ENCODE measurements around the gene NKAIN4.

NKAIN4 gene

DNA sequence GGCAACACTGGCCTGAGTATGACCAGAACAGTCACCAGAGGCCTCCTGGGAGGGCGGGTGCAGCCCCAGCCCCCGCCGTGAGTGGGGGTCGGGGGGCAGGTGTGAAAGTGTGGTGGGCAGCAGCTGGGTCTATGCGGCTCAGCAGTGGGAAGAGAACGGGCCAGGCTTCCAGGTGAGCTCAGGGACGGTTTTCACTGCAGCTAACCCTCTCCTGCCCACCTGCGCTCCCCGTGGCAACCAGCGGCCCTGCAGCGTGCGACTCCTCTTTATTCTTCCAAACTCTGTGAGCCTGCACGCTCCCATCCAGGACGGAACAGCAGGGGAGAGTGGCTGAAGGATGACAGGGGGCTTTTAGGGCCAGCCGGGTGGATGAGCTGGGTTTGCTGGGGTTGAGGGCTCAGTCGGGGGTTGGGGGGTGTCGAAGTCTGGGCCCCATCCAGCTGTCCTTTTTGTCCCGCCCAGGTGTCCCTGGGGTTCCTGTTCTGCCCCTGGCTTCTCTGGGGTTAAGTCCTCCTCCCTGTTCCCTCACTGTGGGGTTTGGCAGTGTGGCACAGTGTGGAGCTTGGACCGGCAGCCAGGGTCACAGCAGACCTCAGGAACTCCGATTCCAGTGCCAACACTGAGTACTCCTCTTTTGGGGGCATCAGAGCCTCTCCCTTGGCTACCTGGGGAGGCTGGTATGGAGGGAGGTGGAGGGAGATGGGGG, 19.4 kb downstream of the NKAIN4 start:
- no peak overlapping the region for H3K27ac ChIP-seq
- TF ChIP-seq CTCF (conservative IDR thresholded peaks at IDR 0.05) (no peak; the same call in 1 of the 2 replicates), ZFX (IDR thresholded peaks at IDR 0.05) (no peak)

DNA sequence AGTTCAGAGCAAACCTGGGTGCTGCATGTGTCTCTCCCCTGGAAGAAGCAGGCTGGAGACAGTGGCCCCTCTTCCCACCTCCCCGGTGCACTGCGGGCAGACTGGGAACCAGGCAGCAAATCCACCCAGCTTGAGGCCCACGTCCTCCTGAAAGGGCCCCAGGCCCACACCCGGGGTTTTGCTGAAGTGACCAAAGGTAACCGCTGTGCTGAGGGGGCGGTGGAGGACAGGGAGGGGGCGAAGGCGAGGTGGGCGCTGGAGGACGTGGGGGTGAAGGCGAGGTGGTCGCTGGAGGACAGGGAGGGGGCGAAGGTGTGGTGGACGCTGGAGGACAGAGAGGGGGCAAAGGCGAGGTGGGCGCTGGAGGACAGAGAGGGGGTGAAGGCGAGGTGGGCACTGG, 20.3 kb downstream of the NKAIN4 start:
- no peak overlapping the region for H3K27ac ChIP-seq
- TF ChIP-seq ZFX (IDR thresholded peaks at IDR 0.05) (no peak), CTCF (conservative IDR thresholded peaks at IDR 0.05) (no peak)

- H3K27ac ChIP-seq: no peak overlapping the region
- TF ChIP-seq CTCF (conservative IDR thresholded peaks at IDR 0.05): no peak
- no peak for TF ChIP-seq ZFX (IDR thresholded peaks at IDR 0.05)
Observed at GRCh38 chr20:63233061-63233344, 21.3 kb downstream of the NKAIN4 start.

- TF ChIP-seq ZFX (IDR thresholded peaks at IDR 0.05) (no peak), CTCF (conservative IDR thresholded peaks at IDR 0.05) (no peak)
- H3K27ac ChIP-seq: no peak overlapping the region
Observed at GRCh38 chr20:63232235-63233060, 21.8 kb downstream of the NKAIN4 start.

DNA sequence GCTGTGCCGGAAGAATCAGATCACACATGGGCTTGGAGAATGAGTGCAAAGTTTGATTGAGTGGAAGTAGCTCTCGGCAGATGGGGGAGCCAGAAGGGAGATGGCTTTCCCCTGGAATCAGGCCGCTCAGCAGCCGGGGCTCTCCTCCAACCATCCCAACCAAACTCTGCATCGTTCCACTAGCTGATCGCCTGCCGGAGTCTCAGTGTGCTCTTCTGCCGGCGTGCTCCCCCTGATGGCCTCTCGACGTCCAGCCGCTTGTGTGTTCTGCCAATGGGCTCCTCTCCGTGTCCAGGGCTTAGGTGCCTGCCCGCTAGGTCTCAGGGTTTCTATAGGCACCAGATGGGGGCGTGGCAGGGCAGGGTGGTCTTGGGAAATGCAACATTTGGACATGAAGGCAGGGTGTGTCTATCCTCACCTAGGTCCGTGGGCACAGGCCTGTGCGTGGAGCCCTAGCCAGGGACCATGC, 23.4 kb downstream of the NKAIN4 start:
- TF ChIP-seq ZFX (IDR thresholded peaks at IDR 0.05) (no peak), CTCF (conservative IDR thresholded peaks at IDR 0.05) (peak; percentile 74)

GRCh38 chr20:63228806-63229205, 25.5 kb downstream of the NKAIN4 start:
- H3K27ac ChIP-seq: no peak overlapping the region
- TF ChIP-seq CTCF (conservative IDR thresholded peaks at IDR 0.05) (no peak), ZFX (IDR thresholded peaks at IDR 0.05) (no peak)

More for the DNA sequence above, 23.4 kb downstream of the NKAIN4 start:
- no peak overlapping the region for H3K27ac ChIP-seq

- TF ChIP-seq ZFX (IDR thresholded peaks at IDR 0.05): no peak
- no peak for TF ChIP-seq CTCF (conservative IDR thresholded peaks at IDR 0.05)
- H3K27ac ChIP-seq: no peak overlapping the region
Observed at GRCh38 chr20:63227260-63227659, 27.0 kb downstream of the NKAIN4 start.

Data from C4-2B (cell line).